Kidney glomerular epithelial cell (primary cell): ENCODE data around the gene TEX9.
"Not testable (repeated sequence)": the region's sequence is repeated elsewhere in the genome, so short reads cannot be mapped to it uniquely, and the experiment has no call there.

Source experiments
- DNase-seq: peaks from one replicate; lab custom pipeline; 2025; lab: John Stamatoyannopoulos, UW

Gene TEX9

DNA sequence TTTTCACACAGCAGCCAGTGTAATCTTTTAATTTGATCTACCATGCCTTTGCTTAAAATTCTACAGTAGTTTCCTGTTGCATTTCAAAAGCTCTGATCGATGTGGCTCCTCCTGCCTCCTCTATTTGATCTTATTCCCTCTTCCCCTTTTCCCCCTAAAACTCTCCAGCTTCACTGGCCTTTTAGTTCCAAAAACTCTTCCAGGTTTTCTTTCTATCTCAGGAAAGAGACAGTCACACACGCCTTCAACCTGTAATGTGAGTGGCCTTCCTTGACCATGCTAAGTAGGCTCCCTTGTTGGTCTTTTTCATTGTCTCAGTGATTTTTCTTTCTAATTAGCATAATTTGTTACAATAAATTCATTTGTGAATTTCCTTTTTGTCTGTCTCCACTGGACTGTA is 985 bp downstream of the TEX9 start:
- no peak for DNase-seq

GRCh38 chr15:56367156-56367555 is 1.9 kb downstream of the TEX9 start:
- DNase-seq, result no peak

GRCh38 chr15:56369234-56369633 is 4.0 kb downstream of the TEX9 start:
- DNase-seq, result no peak

DNA sequence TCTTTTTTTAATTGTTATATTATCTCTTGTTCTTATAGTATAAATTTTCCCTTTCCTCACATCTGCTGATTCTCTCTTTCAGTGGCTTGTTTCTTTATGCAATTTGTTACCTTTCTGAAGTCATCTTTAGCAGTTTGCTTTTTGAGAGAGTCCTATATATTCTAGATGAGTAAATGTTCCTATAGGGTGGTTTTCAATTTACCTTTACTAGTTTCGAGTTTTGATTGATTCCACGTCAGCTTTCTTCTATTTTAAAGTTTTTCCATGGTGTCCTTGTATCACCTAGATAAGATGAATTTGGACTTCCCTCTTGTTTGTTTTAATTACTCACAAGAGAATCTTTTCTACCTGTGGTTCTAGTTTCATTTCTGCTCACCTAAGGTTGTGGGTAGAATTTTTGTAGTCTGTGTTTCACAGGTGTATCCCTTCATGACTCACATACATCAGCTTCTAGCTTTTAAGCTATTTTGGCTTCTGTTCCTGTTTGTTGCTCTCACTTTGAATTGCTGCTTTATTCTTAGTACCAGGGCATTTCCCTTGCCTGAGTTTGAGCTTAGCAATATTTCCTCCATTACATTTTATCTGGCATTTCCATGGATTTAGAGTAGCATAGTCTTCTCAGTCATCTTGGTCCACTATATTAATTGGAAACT is 6.4 kb downstream of the TEX9 start:
- DNase-seq, result no peak

GRCh38 chr15:56374693-56375092 is 9.5 kb downstream of the TEX9 start:
- DNase-seq, result not testable (repeated sequence)

GRCh38 chr15:56377822-56378221 is 12.6 kb downstream of the TEX9 start:
- DNase-seq, result not testable (repeated sequence)

DNA sequence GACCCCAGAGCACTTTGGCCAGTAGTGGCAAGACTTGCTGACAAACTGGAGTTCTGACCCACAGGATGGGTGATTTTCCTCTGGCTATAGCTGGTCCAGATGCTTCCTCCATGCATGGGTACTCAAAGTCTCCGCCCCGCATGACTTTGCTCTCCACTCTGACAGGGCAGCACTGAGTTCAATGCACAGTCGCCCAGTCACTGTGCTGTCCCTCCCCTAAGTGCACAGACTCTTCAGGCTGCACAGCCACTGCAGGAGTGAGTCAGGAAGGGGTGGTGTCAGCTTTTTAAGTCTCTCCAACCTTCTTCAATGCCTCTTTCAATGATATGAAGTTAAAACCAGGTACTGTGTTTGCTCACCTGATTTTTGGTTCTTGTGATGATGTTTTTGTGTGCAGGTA is 17.8 kb downstream of the TEX9 start:
- no peak for DNase-seq

- no peak for DNase-seq
These were observed 20.7 kb downstream of the TEX9 start for GRCh38 chr15:56385908-56386307.

GRCh38 chr15:56390739-56391267 is 25.6 kb downstream of the TEX9 start:
- no peak for DNase-seq

GRCh38 chr15:56393277-56393676 is 28.1 kb downstream of the TEX9 start:
- no peak for DNase-seq

DNA sequence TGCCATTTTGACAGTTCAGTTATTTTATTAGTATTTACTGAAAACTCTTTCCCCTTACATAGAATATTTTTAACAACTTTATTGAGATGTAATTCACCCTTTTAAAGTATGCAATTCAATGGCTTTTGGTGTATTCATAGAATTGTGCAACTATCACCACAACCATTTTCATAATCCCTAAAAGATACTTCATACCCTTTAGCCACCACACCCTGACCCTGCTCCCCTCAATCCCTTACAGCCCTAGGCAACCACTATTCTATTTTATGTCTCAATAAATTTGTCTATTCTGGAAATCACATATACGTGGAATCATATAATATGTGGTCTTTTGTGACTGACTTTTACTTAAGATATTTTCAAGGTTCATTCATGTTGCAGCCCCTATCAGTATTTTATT is 29.7 kb downstream of the TEX9 start:
- no peak for DNase-seq

- DNase-seq, result not testable (repeated sequence)
These were observed 32.1 kb downstream of the TEX9 start for GRCh38 chr15:56397325-56397724.

DNA sequence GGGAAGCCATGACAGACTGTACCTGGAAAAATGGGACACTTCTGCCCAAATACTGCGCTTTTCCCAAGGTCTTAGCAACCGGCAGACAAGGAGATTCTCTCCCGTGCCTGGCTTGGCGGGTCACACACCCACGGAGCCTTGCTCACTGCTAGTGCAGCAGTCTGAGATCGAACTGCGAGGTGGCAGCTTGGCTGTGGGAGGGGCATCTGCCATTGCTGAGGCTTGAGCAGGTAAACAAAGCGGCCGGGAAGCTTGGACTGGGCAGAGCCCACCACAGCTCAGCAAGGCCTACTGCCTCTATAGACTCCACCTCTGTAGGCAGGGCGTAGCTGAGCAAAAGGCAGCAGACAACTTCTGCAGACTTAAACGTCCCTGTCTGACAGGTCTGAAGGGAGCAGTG is 34.0 kb downstream of the TEX9 start:
- DNase-seq, result not testable (repeated sequence)

- no peak for DNase-seq
These were observed 45.5 kb downstream of the TEX9 start for GRCh38 chr15:56410721-56411120.

DNA sequence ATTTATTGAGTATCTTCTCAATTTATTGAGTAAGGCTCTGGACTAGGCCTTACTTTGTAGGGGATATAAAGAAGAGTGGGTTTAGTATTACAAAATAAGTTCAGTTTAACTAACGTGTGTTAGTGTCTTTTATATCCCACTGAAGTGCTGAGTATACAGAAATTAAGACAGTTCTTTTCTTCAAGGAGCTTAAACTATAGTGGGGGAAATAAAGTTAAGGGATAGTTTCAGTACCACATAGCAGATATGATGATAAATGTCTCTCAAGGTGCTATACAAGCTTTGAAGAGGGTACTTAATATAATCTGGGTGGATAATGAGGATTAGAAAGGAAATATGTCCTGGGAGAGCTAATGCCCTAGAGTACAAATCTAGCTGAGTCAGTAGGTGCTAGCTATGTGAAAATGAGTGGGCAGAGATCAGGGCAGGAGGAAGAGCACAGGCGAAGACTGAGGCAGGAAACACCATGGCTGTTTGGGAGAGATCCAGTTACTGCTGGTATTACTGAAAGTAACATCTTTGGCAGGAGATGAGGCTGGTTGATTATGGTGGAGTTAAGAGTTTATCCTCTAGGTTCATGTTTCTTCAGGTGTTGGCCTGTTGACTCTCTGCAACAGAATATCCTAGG is 46.0 kb downstream of the TEX9 start:
- DNase-seq, result no peak

- DNase-seq, result not testable (repeated sequence)
These were observed 48.0 kb downstream of the TEX9 start for GRCh38 chr15:56413114-56413733.

GRCh38 chr15:56425276-56425675 is 60.0 kb downstream of the TEX9 start:
- no peak for DNase-seq

DNA sequence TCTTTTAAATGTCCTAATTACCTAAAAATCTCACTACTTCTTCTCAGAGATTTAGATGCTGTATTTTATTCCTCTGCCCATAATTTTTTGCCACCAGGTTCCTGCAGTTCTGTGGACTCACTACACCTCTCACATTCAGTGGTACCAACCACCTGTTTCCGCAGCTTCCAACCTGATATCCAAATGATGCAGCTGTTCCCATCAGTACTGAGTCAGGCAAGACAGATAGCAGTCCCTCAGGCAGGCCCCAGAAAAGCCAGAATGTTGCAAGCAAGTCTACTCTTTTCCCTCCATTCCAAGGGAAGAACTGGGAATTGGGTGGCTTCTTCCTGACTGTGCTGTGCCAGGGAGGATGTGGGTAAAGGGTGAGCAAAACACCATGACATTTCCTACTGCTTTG is 60.8 kb downstream of the TEX9 start:
- DNase-seq, result no peak

DNA sequence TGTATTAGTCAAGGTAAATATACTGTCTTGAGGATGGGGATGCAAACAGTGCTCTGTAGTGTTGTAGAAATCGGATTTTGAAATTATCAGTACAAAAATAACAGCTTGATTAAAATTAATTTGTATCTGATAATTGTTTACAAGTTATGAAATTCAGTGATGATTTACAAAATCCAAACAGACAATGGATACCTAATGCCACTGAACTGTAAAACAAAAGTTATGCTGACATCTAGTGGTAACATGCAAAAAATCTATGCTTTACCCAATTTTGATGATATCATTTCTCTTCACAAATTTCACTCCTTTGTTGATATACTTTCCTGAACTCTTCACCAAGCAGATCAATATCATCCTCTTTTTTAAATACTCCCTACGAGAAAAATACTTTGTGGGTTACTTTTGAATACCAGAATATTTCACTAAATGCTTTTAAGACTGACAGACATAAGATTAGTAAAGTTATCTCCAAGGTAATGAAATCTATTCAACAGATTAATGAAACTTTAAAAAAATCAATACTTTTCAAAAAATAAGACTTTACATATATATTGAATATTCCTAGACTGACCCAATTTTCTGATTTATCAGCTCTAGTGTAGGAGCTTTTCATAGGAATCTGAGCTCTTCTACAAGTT is 63.7 kb downstream of the TEX9 start:
- peak; percentile 54 for DNase-seq

- DNase-seq, result no peak
These were observed 67.1 kb downstream of the TEX9 start for GRCh38 chr15:56432304-56432703.

DNA sequence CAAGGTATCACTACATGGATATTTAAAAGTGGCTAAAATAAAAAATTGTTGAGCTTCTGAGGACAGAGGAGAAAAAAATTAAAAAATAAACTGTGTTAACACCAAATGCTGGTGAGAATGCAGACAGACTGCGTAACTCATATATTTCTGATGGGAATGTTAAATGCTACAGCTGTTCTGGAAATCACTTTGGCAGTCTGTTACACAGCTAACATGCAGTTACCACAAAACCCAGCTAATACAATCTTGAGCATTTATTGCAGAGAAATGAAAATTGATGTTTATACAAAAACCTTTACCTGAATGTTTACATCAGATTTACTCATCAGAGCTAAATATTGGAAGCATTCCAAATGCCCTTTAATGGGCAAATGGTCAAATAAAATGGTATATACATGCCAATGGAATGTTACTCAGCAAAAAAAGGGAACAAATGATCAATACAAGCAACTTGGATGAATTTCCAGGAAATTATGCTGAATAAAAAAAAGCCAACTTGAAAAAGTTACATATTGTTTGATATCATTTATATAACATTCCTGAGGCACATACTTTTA is 75.1 kb downstream of the TEX9 start:
- no peak for DNase-seq

GRCh38 chr15:56442354-56442753 is 77.1 kb downstream of the TEX9 start:
- DNase-seq, result no peak

- DNase-seq, result no peak
These were observed 80.5 kb downstream of the TEX9 start for GRCh38 chr15:56445746-56446145.
